Astrocyte of the cerebellum (primary cell): ENCODE results near the gene MN1.
A peak's percentile ranks its signal among the peaks of the same experiment; 100 is the strongest.

Experiments used
- DNase-seq: peaks from one replicate; pipeline ENCODE4 v3.0.0-alpha.2; 2011; ENCODE audit warnings: low read depth
- H3K4me3 ChIP-seq: 2 replicates; pipeline ENCODE4 v1.5.1; 2011; ENCODE audit warnings: mild to moderate bottlenecking, low read depth, low read length, moderate library complexity
- CTCF ChIP-seq: IDR thresholded peaks from 2 replicates; pipeline ENCODE4 v1.5.1; 2012; ENCODE audit warnings: low read length, low read depth, moderate library complexity, mild to moderate bottlenecking; ENCODE audit errors: missing control alignments
- in situ Hi-C: cut with HindIII; loops from 2 replicates; pipeline ENCODE4 v1.10.0; 2017; ENCODE audit warnings: low sequenced_read_pairs

The MN1 gene

DNA sequence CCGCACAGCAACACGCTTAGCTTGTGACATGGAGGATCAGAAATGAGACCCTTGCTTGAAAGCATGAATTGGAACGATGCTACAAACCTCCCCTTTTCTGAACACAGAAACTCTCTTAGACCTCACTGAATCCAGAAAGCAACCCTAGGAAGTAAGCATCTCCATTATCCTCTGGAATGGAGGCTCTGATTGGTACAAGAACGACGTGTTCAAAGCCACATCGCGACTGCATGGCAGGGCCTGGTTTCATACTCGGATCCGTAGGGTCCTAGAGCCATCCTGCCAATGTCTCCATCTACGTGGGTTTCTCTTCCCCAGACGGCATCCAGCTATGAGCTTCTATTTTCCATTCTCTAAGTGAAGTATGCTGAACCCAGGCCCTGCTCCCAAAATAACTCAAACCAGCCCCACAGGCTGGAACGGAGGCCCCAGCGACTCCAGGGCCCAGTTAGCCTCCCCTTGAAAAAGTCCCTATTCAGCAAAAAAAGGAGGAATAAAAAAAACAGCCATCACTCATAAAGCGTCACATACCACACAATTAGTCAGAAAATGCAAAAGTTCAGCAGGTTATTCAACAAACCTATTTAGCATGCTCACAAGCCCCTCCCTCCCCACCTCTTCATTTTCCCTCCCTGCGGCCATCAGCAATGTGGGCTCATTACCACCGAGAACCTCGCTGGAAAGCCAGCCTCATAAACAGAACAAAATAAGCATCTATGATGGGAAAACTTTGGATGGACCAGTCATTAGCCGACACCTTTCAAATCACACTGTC is 7.1 kb upstream of the MN1 start:
- in situ Hi-C loops = no loop called here
- H3K4me3 ChIP-seq = no peak overlapping the region
- no peak for DNase-seq
- TF ChIP-seq CTCF = no peak

DNA sequence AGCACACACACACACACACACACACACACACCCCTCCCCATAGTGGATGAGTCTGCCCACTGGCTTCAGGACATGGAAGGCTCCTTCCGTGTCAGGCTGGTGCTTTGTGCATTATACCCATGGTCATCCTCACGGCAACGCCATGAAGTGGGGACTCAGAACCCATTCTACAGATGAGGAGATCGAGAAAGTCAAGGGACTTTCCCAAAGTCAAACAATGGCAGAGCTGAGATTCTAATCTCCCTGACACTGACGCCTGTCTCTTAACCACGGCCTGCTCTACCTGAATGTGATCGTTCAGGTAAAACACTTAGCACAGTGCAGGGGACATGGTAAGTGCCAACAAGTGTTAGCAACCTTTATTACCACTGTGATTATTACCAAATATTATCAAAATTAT is 4.3 kb upstream of the MN1 start:
- TF ChIP-seq CTCF = no peak
- no peak for DNase-seq
- no peak overlapping the region for H3K4me3 ChIP-seq
- in situ Hi-C loops = no loop called here

GRCh38 chr22:27804470-27805297 is 3.1 kb upstream of the MN1 start:
- in situ Hi-C loops = no loop called here

GRCh38 chr22:27803841-27804415 is 2.4 kb upstream of the MN1 start:
- in situ Hi-C loops = no loop called here
- no peak for TF ChIP-seq CTCF
- DNase-seq = no peak
- H3K4me3 ChIP-seq = no peak overlapping the region

More at GRCh38 chr22:27804470-27805297, 3.1 kb upstream of the MN1 start:
- peak; percentile 68 for TF ChIP-seq CTCF
- DNase-seq = no peak
- no peak overlapping the region for H3K4me3 ChIP-seq

DNA sequence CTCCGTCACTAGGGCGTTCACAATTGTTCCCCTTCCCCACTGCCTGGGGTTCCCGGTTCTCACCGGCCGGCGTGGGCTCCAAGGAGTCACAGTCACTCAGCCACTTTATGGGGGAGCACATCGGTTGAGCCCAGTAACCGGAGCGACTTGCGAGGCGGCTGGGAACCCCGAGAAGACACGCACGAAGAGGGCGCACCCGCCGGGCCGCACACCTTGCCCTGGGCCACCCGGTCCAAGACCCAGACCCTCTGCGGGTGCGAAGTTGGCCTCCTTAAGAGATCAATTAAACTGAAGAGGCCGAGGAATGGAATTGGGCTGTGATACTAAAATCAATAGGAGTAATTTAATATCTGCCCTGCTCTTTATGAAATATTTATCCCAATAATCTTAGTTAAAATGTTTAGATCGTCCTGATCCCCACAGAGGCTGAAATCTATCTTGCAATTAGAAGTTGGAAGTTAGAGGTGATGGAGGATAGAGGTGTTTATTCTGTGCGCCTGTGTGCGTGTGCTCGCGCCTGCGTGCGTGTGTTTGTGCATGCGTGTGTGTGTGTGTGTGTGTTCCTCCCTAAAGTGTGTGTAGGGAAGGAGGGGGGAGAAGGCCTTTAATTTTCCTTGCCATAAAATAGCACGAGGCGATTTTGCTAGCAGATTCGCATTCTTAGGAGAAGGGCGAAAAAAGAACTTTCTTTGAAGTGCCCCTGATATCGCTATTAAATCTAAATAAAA is 954 bp upstream of the MN1 start:
- TF ChIP-seq CTCF = no peak
- peak overlapping the region; percentile 76 for H3K4me3 ChIP-seq
- DNase-seq = no peak
- in situ Hi-C loops = no loop called here

- TF ChIP-seq CTCF = no peak
- in situ Hi-C loops = no loop called here
- peak overlapping the region; percentile 76 for H3K4me3 ChIP-seq
- no peak for DNase-seq
These were observed 347 bp downstream of the MN1 start for GRCh38 chr22:27801202-27801615.
